Suprapubic skin (tissue), 4 donors: ENCODE data around the gene EHD3.

Source experiments
- EP300 ChIP-seq: sonication (generic); formaldehyde crosslinking; IDR thresholded peaks from one replicate; pipeline ENCODE4 v1.6.1; 2017; ENCODE audit warnings: antibody characterized with exemption
- POLR2A ChIP-seq, 2 donors: fragments of 450-650 bp; IDR thresholded peaks; one replicate each; pipeline ENCODE4 v1.6.1; 2017; ENCODE audit warnings: antibody characterized with exemption in 2 of 2, mild to moderate bottlenecking in 2 of 2, moderate library complexity in 2 of 2
- POLR2AphosphoS5 ChIP-seq, 3 donors: sonication (generic); formaldehyde crosslinking; IDR thresholded peaks; one replicate each; pipeline ENCODE4 v1.6.1; 2017; ENCODE audit warnings: antibody characterized with exemption in 3 of 3
- TF ChIP-seq, protein P1 (sequence below), 2 donors: fragments of 200-600 bp in 1 of 2; fragments of 450-650 bp in 1 of 2; sonication (generic) in 1 of 2; IDR thresholded peaks; one replicate each; pipeline ENCODE4 v1.5.1; 2016 to 2019; ENCODE audit warnings: antibody characterized with exemption in 2 of 2, mild to moderate bottlenecking in 1 of 2, moderate library complexity in 1 of 2

- TF ChIP-seq POLR2AphosphoS5 (IDR thresholded peaks at IDR 0.05) (no peak), POLR2A (IDR thresholded peaks at IDR 0.05) (no peak), EP300 (no peak)
- TF ChIP-seq, protein P1, sequence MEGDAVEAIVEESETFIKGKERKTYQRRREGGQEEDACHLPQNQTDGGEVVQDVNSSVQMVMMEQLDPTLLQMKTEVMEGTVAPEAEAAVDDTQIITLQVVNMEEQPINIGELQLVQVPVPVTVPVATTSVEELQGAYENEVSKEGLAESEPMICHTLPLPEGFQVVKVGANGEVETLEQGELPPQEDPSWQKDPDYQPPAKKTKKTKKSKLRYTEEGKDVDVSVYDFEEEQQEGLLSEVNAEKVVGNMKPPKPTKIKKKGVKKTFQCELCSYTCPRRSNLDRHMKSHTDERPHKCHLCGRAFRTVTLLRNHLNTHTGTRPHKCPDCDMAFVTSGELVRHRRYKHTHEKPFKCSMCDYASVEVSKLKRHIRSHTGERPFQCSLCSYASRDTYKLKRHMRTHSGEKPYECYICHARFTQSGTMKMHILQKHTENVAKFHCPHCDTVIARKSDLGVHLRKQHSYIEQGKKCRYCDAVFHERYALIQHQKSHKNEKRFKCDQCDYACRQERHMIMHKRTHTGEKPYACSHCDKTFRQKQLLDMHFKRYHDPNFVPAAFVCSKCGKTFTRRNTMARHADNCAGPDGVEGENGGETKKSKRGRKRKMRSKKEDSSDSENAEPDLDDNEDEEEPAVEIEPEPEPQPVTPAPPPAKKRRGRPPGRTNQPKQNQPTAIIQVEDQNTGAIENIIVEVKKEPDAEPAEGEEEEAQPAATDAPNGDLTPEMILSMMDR (IDR thresholded peaks at IDR 0.05) = no peak
Measured at GRCh38 chr2:31312898-31313297, 78.9 kb downstream of the EHD3 start.
